ENCODE measurements around the gene PPARA. TPM values are rescaled to one million over a fixed set of nuclear protein-coding genes. Genes with fewer than 3 reads are reported as not detected.

Gene PPARA
- total and polyA plus RNA-seq, 9 of the 15 experiments (the other 6 are each of a cell fraction or from before 2014, with no cell fraction given) = 0.64 to 5.3 (median 3.5) TPM

DNA sequence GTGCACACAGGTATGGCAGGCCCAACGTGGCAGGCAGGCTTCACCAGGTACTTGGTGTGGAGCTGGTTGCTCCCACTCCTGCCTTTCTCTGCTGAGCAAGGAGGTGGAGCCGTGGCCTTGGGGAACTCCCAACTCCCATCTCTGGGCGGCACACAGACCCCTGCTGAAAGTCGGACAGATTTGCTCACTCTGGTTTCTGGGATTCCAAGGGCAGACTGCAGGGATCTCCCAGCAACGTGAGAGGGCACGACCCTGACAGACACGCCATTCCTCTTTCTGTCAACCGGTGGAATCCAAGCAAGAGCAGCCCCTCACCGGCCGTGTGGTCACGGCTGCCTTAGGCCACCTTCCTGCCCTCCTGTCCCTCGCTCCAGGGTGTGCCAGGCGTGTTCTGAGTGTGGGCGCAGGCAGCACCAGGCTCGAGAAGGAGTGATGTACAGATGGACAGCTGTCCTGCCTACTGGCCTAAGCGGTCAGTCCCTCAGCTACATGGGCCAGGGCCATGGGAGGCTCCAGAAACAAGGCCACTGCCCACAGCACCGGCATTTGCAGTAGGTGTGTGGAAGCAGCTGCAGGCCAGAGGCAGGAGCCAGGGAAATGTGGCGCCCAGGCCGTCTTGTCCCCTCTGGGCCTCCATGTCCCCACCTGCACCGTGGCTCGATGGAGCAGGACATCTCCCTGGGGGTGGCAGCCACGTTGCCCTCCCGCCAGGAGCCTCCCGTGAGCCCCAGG lies 13.7 kb upstream of the PPARA start:
- Histone ChIP-seq H3K27me3 (ENCODE audit: control insufficient read depth in 2 of 2, insufficient read depth in 2 of 2, low read length in 2 of 2) (no peaks in the 10 kb centered on the region), H3K9me1 (ENCODE audit: control insufficient read depth, insufficient read depth, low read length) (no peaks in the 10 kb centered on the region), H4K20me1 (replicated peaks; ENCODE audit: control insufficient read depth, insufficient read depth, low read length) (no peaks in the 10 kb centered on the region), H2AFZ (ENCODE audit: low read depth, low read length) (no peak overlapping the region), H3K79me2 (ENCODE audit: control insufficient read depth, insufficient read depth, low read length) (no peaks in the 10 kb centered on the region), H3K4me3 (no peak overlapping the region), H3K4me1 (replicated peaks in 1 of 2; ENCODE audit: control insufficient read depth in 2 of 2, insufficient read depth in 2 of 2, low read length in 2 of 2) (peaks cover 0 to 34% of the 10 kb centered on the region in 2 experiments; a peak in 2 of 5 replicates), H3K36me3 (ENCODE audit: control insufficient read depth, insufficient read depth, low read length) (no peaks in the 10 kb centered on the region), H3K9ac (ENCODE audit: insufficient read depth in 1 of 2, low read depth in 2 of 2, low read length in 2 of 2) (peak overlapping the region in 1 of 2 experiments; percentile 26; a peak in 1 of 4 replicates), H3K4me2 (ENCODE audit: insufficient read depth, low read length) (no peak overlapping the region), H3K9me3 (replicated peaks; ENCODE audit: control insufficient read depth, insufficient read depth, low read depth, low read length) (no peaks in the 10 kb centered on the region), H3K27ac (ENCODE audit: extremely low read depth, low read depth, low read length) (no peak overlapping the region)
- ATAC-seq (no peak), DNase-seq (ENCODE audit: extremely low read depth in 1 of 4, low spot score in 3 of 4) (no peak), FAIRE-seq (no peak)
- in situ Hi-C loops (cut with MboI) (no loop called here), intact Hi-C loops (cut with micrococcal nuclease) (loop anchor here (5.0 kb wide), 1 partner anchor 176 kb away; no protein-coding TSS in a partner anchor)
- POLR2A ChIA-PET = no interaction called here
- 46% methylated on average over 18 of the region's 24 CpGs for WGBS (ENCODE audit: insufficient coverage, low coverage, missing lambda C conversion rate)
- CTCF ChIA-PET (ENCODE audit: low intra/inter-chr PET ratio) = no interaction called here
- no TSS peak for BruUV-seq (replicated peaks)
- TF ChIP-seq ZNF140 (CRISPR knock-in tag; IDR thresholded peaks at IDR 0.05) = no peak
- no peak for TF ChIP-seq BRD4 (IDR thresholded peaks at IDR 0.05)
- TF ChIP-seq HDAC8 (tag; IDR thresholded peaks at IDR 0.05) = no peak
- TF ChIP-seq TAF9B (IDR thresholded peaks at IDR 0.05; ENCODE audit: partially characterized antibody) = no peak
- no peak for TF ChIP-seq ZNF212 (CRISPR knock-in tag; IDR thresholded peaks at IDR 0.05)
- TF ChIP-seq STAT5A (IDR thresholded peaks at IDR 0.05; ENCODE audit: borderline replicate concordance, low read length) = no peak
- TF ChIP-seq, protein P1, sequence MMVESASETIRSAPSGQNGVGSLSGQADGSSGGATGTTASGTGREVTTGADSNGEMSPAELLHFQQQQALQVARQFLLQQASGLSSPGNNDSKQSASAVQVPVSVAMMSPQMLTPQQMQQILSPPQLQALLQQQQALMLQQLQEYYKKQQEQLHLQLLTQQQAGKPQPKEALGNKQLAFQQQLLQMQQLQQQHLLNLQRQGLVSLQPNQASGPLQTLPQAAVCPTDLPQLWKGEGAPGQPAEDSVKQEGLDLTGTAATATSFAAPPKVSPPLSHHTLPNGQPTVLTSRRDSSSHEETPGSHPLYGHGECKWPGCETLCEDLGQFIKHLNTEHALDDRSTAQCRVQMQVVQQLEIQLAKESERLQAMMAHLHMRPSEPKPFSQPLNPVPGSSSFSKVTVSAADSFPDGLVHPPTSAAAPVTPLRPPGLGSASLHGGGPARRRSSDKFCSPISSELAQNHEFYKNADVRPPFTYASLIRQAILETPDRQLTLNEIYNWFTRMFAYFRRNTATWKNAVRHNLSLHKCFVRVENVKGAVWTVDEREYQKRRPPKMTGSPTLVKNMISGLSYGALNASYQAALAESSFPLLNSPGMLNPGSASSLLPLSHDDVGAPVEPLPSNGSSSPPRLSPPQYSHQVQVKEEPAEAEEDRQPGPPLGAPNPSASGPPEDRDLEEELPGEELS (CRISPR knock-in tag; IDR thresholded peaks at IDR 0.05; ENCODE audit: borderline replicate concordance) = no peak
- TF ChIP-seq, protein P2, sequence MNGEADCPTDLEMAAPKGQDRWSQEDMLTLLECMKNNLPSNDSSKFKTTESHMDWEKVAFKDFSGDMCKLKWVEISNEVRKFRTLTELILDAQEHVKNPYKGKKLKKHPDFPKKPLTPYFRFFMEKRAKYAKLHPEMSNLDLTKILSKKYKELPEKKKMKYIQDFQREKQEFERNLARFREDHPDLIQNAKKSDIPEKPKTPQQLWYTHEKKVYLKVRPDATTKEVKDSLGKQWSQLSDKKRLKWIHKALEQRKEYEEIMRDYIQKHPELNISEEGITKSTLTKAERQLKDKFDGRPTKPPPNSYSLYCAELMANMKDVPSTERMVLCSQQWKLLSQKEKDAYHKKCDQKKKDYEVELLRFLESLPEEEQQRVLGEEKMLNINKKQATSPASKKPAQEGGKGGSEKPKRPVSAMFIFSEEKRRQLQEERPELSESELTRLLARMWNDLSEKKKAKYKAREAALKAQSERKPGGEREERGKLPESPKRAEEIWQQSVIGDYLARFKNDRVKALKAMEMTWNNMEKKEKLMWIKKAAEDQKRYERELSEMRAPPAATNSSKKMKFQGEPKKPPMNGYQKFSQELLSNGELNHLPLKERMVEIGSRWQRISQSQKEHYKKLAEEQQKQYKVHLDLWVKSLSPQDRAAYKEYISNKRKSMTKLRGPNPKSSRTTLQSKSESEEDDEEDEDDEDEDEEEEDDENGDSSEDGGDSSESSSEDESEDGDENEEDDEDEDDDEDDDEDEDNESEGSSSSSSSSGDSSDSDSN (IDR thresholded peaks at IDR 0.05; ENCODE audit: borderline replicate concordance in 1 of 2, low read depth in 2 of 2, low read length in 2 of 2) = no peak
- TF ChIP-seq ASH1L (IDR thresholded peaks at IDR 0.05; ENCODE audit: borderline replicate concordance, low read depth, partially characterized antibody) = no peak
- no peak for TF ChIP-seq MCM5 (IDR thresholded peaks at IDR 0.05; ENCODE audit: low read depth)
- no peak for TF ChIP-seq NCOA1 (IDR thresholded peaks at IDR 0.05; ENCODE audit: low read depth)
- no peak for TF ChIP-seq POLR2B (IDR thresholded peaks at IDR 0.05; ENCODE audit: low read depth, partially characterized antibody)
- TF ChIP-seq, protein P3, sequence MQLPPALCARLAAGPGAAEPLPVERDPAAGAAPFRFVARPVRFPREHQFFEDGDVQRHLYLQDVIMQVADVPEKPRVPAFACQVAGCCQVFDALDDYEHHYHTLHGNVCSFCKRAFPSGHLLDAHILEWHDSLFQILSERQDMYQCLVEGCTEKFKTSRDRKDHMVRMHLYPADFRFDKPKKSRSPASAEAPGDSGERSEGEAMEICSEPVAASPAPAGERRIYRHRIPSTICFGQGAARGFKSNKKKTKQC (CRISPR knock-in tag; IDR thresholded peaks at IDR 0.05) = no peak

All from K562 (cell line).